K562 (cell line): Measurements from ENCODE around the gene FAM174C. TPM values are rescaled to one million over a fixed set of nuclear protein-coding genes. Genes with fewer than 3 reads are reported as not detected.

Source experiments
- CBX3 ChIP-seq, 2 experiments: IDR thresholded peaks; 1 replicate in 1 of 2; 2 replicates in 1 of 2; pipeline ENCODE4 v1.6.1; 2012; ENCODE audit warnings: inconsistent platforms in 2 of 2, low read length in 2 of 2, borderline replicate concordance in 1 of 2, control low read depth in 1 of 2
- ETV6 ChIP-seq, 3 experiments: fragments of 150-350 bp in 1 of 3; sonication (generic) in 1 of 3; formaldehyde crosslinking in 1 of 3; IDR thresholded peaks; 2 replicates each; pipeline versions ENCODE4 v1.6.1 to v1.8.0; 2014 to 2022; ENCODE audit warnings: borderline replicate concordance in 2 of 3, low read depth in 2 of 3, antibody characterized with exemption in 1 of 3, low read length in 1 of 3, mild to moderate bottlenecking in 1 of 3, missing genetic modification reagents in 1 of 3
- RBM22 ChIP-seq: fragments of 200-400 bp; formaldehyde crosslinking; IDR thresholded peaks from 2 replicates; pipeline ENCODE4 v1.6.1; 2018; ENCODE audit warnings: low read length, low read depth; ENCODE audit not compliant: poor library complexity, severe bottlenecking
- RBM25 ChIP-seq: fragments of 200-400 bp; formaldehyde crosslinking; IDR thresholded peaks from 2 replicates; pipeline ENCODE4 v1.6.1; 2018; ENCODE audit warnings: low read length, low read depth, moderate library complexity; ENCODE audit not compliant: severe bottlenecking
- ZFP1 ChIP-seq: fragments of 450-650 bp; formaldehyde crosslinking; IDR thresholded peaks from 2 replicates; pipeline ENCODE4 v1.4.0; 2020; ENCODE audit warnings: mild to moderate bottlenecking, mixed read lengths
- ZNF644 ChIP-seq: fragments of 200-800 bp; sonication (Bioruptor generic); IDR thresholded peaks from 2 replicates; pipeline ENCODE4 v1.6.1; 2016; ENCODE audit warnings: low read depth, missing genetic modification characterization, missing compliant biosample characterization
- polyA plus RNA-seq, 8 experiments: library from polyadenylated mRNA; depleted of rRNA in 4 of 8; stranded (reverse) in 5 of 8; unstranded in 3 of 8; fragments of >200 nt; fragmentation: Nextera tagmentation in 2 of 8; fragmentation: Illumina TruSeq in 1 of 8; extraction: Ambion mirVana in 2 of 8; extraction: Trizol in 1 of 8; gene quantifications; 2 replicates each; pipeline versions ENCODE4 v1.2.1 to v1.2.3, GENCODE V29; 2011 to 2014; ENCODE audit warnings: inconsistent platforms in 1 of 8, missing spikeins in 1 of 8
- total RNA-seq, 7 experiments: library from RNA; depleted of rRNA in 6 of 7; stranded (reverse); fragments of >200 nt in 6 of 7; fragmentation: Illumina TruSeq in 2 of 7; extraction: Trizol in 2 of 7; gene quantifications; 2 replicates each; pipeline versions ENCODE4 v1.2.1 to v1.2.3, GENCODE V29; 2011 to 2021; ENCODE audit warnings: low replicate concordance in 1 of 7
- TF ChIP-seq, protein P1 (sequence below): fragments of 250-450 bp; sonication (Bioruptor Pico); IDR thresholded peaks from 2 replicates; pipeline ENCODE4 v1.5.0; 2021
- TF ChIP-seq, protein P2 (sequence below): fragments of 450-650 bp; IDR thresholded peaks from 2 replicates; pipeline ENCODE4 v1.6.1; 2016; ENCODE audit warnings: low read depth

FAM174C gene
- total and polyA plus RNA-seq, 9 of the 15 experiments (the other 6 are each of a cell fraction or from before 2014, with no cell fraction given): 0.66 to 89.6 (median 20.3) TPM

DNA sequence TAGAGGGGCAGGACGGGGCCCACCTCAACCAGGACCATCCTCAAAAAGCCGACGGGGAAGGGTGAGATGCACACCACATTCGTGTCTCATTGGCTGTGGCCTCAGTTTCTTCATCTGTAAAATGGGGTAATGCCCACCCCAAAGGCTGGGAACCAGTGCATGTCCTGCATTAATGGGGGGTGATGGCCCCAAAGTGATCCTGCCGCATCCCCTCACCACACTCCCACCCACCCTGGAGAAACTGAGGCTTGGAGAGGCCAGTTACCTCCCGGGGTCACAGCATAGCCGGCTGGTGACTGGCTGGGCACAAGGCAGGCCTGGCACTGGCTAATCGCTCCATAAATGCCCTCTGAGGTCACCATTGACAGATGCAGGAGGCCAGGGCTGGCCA lies 27.6 kb upstream of the FAM174C start (continued):
- TF ChIP-seq, protein P1, sequence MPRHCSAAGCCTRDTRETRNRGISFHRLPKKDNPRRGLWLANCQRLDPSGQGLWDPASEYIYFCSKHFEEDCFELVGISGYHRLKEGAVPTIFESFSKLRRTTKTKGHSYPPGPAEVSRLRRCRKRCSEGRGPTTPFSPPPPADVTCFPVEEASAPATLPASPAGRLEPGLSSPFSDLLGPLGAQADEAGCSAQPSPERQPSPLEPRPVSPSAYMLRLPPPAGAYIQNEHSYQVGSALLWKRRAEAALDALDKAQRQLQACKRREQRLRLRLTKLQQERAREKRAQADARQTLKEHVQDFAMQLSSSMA: no peak
- TF ChIP-seq ZFP1 (CRISPR knock-in tag) (no peak), ZNF644 (tag) (no peak), RBM25 (peak; percentile 96), CBX3 (IDR thresholded peaks at IDR 0.05; ENCODE audit: borderline replicate concordance in 1 of 2, low read length in 2 of 2) (peak in 1 of 2 experiments; percentile 40; a peak in 2 of 3 replicates), RBM22 (no peak), ETV6 (IDR thresholded peaks at IDR 0.05; ENCODE audit: borderline replicate concordance in 1 of 2, low read depth in 2 of 2, low read length in 1 of 2) (no peak), ETV6 (CRISPR knock-in tag; IDR thresholded peaks at IDR 0.05; ENCODE audit: borderline replicate concordance) (no peak)
- TF ChIP-seq, protein P2, sequence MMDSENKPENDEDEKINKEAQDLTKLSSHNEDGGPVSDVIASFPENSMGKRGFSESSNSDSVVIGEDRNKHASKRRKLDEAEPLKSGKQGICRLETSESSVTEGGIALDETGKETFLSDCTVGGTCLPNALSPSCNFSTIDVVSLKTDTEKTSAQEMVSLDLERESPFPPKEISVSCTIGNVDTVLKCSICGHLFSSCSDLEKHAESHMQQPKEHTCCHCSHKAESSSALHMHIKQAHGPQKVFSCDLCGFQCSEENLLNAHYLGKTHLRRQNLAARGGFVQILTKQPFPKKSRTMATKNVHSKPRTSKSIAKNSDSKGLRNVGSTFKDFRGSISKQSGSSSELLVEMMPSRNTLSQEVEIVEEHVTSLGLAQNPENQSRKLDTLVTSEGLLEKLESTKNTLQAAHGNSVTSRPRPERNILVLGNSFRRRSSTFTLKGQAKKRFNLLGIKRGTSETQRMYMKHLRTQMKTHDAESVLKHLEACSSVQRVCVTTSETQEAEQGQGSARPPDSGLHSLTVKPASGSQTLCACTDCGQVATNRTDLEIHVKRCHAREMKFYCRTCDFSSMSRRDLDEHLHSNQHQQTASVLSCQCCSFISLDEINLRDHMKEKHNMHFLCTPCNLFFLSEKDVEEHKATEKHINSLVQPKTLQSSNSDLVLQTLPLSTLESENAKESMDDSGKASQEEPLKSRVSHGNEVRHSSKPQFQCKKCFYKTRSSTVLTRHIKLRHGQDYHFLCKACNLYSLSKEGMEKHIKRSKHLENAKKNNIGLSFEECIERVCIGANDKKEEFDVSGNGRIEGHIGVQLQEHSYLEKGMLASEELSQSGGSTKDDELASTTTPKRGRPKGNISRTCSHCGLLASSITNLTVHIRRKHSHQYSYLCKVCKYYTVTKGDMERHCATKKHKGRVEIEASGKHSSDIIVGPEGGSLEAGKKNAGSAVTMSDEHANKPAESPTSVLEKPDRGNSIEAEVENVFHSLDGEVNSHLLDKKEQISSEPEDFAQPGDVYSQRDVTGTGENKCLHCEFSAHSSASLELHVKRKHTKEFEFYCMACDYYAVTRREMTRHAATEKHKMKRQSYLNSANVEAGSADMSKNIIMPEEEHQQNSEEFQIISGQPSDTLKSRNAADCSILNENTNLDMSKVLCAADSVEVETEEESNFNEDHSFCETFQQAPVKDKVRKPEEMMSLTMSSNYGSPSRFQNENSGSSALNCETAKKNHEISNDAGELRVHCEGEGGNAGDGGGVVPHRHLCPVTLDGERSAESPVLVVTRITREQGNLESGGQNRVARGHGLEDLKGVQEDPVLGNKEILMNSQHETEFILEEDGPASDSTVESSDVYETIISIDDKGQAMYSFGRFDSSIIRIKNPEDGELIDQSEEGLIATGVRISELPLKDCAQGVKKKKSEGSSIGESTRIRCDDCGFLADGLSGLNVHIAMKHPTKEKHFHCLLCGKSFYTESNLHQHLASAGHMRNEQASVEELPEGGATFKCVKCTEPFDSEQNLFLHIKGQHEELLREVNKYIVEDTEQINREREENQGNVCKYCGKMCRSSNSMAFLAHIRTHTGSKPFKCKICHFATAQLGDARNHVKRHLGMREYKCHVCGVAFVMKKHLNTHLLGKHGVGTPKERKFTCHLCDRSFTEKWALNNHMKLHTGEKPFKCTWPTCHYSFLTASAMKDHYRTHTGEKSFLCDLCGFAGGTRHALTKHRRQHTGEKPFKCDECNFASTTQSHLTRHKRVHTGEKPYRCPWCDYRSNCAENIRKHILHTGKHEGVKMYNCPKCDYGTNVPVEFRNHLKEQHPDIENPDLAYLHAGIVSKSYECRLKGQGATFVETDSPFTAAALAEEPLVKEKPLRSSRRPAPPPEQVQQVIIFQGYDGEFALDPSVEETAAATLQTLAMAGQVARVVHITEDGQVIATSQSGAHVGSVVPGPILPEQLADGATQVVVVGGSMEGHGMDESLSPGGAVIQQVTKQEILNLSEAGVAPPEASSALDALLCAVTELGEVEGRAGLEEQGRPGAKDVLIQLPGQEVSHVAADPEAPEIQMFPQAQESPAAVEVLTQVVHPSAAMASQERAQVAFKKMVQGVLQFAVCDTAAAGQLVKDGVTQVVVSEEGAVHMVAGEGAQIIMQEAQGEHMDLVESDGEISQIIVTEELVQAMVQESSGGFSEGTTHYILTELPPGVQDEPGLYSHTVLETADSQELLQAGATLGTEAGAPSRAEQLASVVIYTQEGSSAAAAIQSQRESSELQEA: peak; percentile 15; the same call in 1 of the 2 replicates
